ENCODE data around the gene GRK5. TPM values are rescaled to one million over a fixed set of nuclear protein-coding genes. Genes with fewer than 3 reads are reported as not detected.

The GRK5 gene
- total and polyA plus RNA-seq, 4 donors = 18.5 to 43.1 (median 40.3) TPM

GRCh38 chr10:119190954-119191785 lies 16.2 kb upstream of the GRK5 start:
- no peak for TF ChIP-seq CTCF (IDR thresholded peaks at IDR 0.05; ENCODE audit: control extremely low read depth, extremely low read depth)
- H3K36me3 ChIP-seq (ENCODE audit: control insufficient read depth in 4 of 4, insufficient read depth in 4 of 4, low read length in 4 of 4) = no peaks in the 10 kb centered on the region
- H3K27ac ChIP-seq (ENCODE audit: low read depth in 1 of 2, low read length in 1 of 2) = no peak overlapping the region
- WGBS, 2 donors = 30 to 54% methylated on average over 5 of the region's 5 CpGs
- peaks cover 0 to 2% (median 0%) of the 10 kb centered on the region in 5 donors for H3K4me1 ChIP-seq (ENCODE audit: control insufficient read depth in 5 of 5, insufficient read depth in 5 of 5, low read length in 5 of 5)
- no peak overlapping the region for H3K9ac ChIP-seq (ENCODE audit: insufficient read depth in 1 of 2, low read length in 2 of 2)
- H3K27me3 ChIP-seq (ENCODE audit: control insufficient read depth in 3 of 3, insufficient read depth in 3 of 3, low read length in 2 of 3) = no peaks in the 10 kb centered on the region
- no peak for ATAC-seq (ENCODE audit: insufficient read depth, low FRiP score)
- no peaks in the 10 kb centered on the region for H3K9me3 ChIP-seq (ENCODE audit: control insufficient read depth in 4 of 4, insufficient read depth in 3 of 4, low read length in 3 of 4)
- peak in 2 of 3 donors; percentile 65 to 69 for DNase-seq
- no peak overlapping the region for H3K4me3 ChIP-seq

GRCh38 chr10:119191881-119192280 lies 15.5 kb upstream of the GRK5 start:
- Histone ChIP-seq H3K27ac (ENCODE audit: low read depth in 1 of 2, low read length in 1 of 2) (no peak overlapping the region), H3K9ac (ENCODE audit: insufficient read depth in 1 of 2, low read length in 2 of 2) (no peak overlapping the region), H3K4me3 (no peak overlapping the region), H3K36me3 (ENCODE audit: control insufficient read depth in 4 of 4, insufficient read depth in 4 of 4, low read length in 4 of 4) (no peaks in the 10 kb centered on the region), H3K4me1 (ENCODE audit: control insufficient read depth in 5 of 5, insufficient read depth in 5 of 5, low read length in 5 of 5) (peaks cover 0 to 2% (median 0%) of the 10 kb centered on the region in 5 donors), H3K27me3 (ENCODE audit: control insufficient read depth in 3 of 3, insufficient read depth in 3 of 3, low read length in 2 of 3) (no peaks in the 10 kb centered on the region), H3K9me3 (ENCODE audit: control insufficient read depth in 4 of 4, insufficient read depth in 3 of 4, low read length in 3 of 4) (no peaks in the 10 kb centered on the region)
- no peak for ATAC-seq (ENCODE audit: insufficient read depth, low FRiP score)
- TF ChIP-seq CTCF (IDR thresholded peaks at IDR 0.05; ENCODE audit: control extremely low read depth, extremely low read depth) = no peak
- 82 to 89% methylated on average over 4 of the region's 4 CpGs for WGBS, 2 donors
- no peak for DNase-seq

GRCh38 chr10:119197921-119198320 lies 9.4 kb upstream of the GRK5 start:
- 31 to 40% methylated on average over 4 of the region's 4 CpGs for WGBS, 2 donors
- H3K27me3 ChIP-seq (ENCODE audit: control insufficient read depth in 3 of 3, insufficient read depth in 3 of 3, low read length in 2 of 3) = peaks cover 0 to 4% (median 3%) of the 10 kb centered on the region in 3 donors
- no peak for DNase-seq
- no peak for ATAC-seq (ENCODE audit: insufficient read depth, low FRiP score)
- H3K27ac ChIP-seq (ENCODE audit: low read depth in 1 of 2, low read length in 1 of 2) = no peak overlapping the region
- no peaks in the 10 kb centered on the region for H3K36me3 ChIP-seq (ENCODE audit: control insufficient read depth in 4 of 4, insufficient read depth in 4 of 4, low read length in 4 of 4)
- H3K4me3 ChIP-seq = no peak overlapping the region
- no peaks in the 10 kb centered on the region for H3K9me3 ChIP-seq (ENCODE audit: control insufficient read depth in 4 of 4, insufficient read depth in 3 of 4, low read length in 3 of 4)
- H3K4me1 ChIP-seq (ENCODE audit: control insufficient read depth in 5 of 5, insufficient read depth in 5 of 5, low read length in 5 of 5) = peaks cover 0 to 3% (median 0%) of the 10 kb centered on the region in 5 donors
- TF ChIP-seq CTCF (IDR thresholded peaks at IDR 0.05; ENCODE audit: control extremely low read depth, extremely low read depth) = no peak
- no peak overlapping the region for H3K9ac ChIP-seq (ENCODE audit: insufficient read depth in 1 of 2, low read length in 2 of 2)

All from lung (tissue), 12 donors.